A673 (cell line): Measurements from ENCODE around the gene PHIP.

Experiments used
- CTCF ChIP-seq: fragments of 300-800, 200-600 bp; sonication (generic); conservative IDR thresholded peaks from 2 replicates; pipeline ENCODE4 v1.5.1; 2017; ENCODE audit warnings: low read depth, mild to moderate bottlenecking, antibody characterized with exemption, low read length, moderate library complexity, mixed read lengths
- EZH2 ChIP-seq: fragments of 200-600 bp; sonication (generic); IDR thresholded peaks from 2 replicates; pipeline ENCODE4 v1.6.1; 2017; ENCODE audit warnings: borderline replicate concordance, low read depth, mild to moderate bottlenecking, mixed read lengths, antibody characterized with exemption, low read length; ENCODE audit not compliant: poor library complexity, severe bottlenecking

GRCh38 chr6:78925317-78925716 is 152.7 kb downstream of the PHIP start:
- TF ChIP-seq CTCF, result no peak
- TF ChIP-seq EZH2, result no peak
